Liver (tissue), 9 donors: ENCODE results near the gene MAN1A2. TPM values are rescaled to one million over a fixed set of nuclear protein-coding genes. Genes with fewer than 3 reads are reported as not detected.

Source experiments
- DNase-seq: peaks from one replicate; pipeline ENCODE4 v3.0.0-alpha.2; 2017; ENCODE audit warnings: low spot score
- H3K27ac ChIP-seq, 2 donors: one replicate each; pipeline ENCODE4 v1.7.0; 2013; ENCODE audit warnings: inconsistent platforms in 2 of 2, low read length in 2 of 2, control low read depth in 1 of 2, low read depth in 1 of 2, mild to moderate bottlenecking in 1 of 2
- H3K27me3 ChIP-seq, 4 donors: one replicate each; pipeline versions ENCODE4 v1.6.1 to v1.7.0; 2013; ENCODE audit warnings: low read length in 3 of 4, inconsistent platforms in 1 of 4, mild to moderate bottlenecking in 1 of 4, moderate library complexity in 1 of 4; ENCODE audit not compliant: control insufficient read depth in 4 of 4, insufficient read depth in 4 of 4
- H3K36me3 ChIP-seq, 4 donors: one replicate each; pipeline versions ENCODE4 v1.6.1 to v1.7.0; 2013; ENCODE audit warnings: low read length in 3 of 4, mild to moderate bottlenecking in 3 of 4, low read depth in 1 of 4, moderate library complexity in 1 of 4; ENCODE audit not compliant: control insufficient read depth in 4 of 4, insufficient read depth in 3 of 4
- H3K4me1 ChIP-seq, 4 donors: one replicate each; pipeline versions ENCODE4 v1.6.1 to v1.7.0; 2013; ENCODE audit warnings: low read length in 3 of 4, mild to moderate bottlenecking in 3 of 4, moderate library complexity in 1 of 4; ENCODE audit not compliant: control insufficient read depth in 4 of 4, insufficient read depth in 4 of 4
- H3K4me3 ChIP-seq, 3 donors: one replicate each; pipeline versions ENCODE4 v1.6.1 to v1.7.0; 2013; ENCODE audit warnings: low read length in 3 of 3, control low read depth in 1 of 3, low read depth in 1 of 3, mild to moderate bottlenecking in 1 of 3
- H3K9ac ChIP-seq, 2 donors: one replicate each; pipeline ENCODE4 v1.7.0; 2013; ENCODE audit warnings: low read length in 2 of 2, mild to moderate bottlenecking in 2 of 2, moderate library complexity in 2 of 2, control low read depth in 1 of 2, low read depth in 1 of 2
- H3K9me3 ChIP-seq, 4 donors: one replicate each; pipeline versions ENCODE4 v1.6.1 to v1.7.0; 2013; ENCODE audit warnings: low read length in 3 of 4; ENCODE audit not compliant: control insufficient read depth in 4 of 4
- ATF3 ChIP-seq: IDR thresholded peaks from 2 replicates; pipeline ENCODE4 v1.6.1; 2016; ENCODE audit warnings: antibody characterized with exemption
- EGR1 ChIP-seq, 2 donors: IDR thresholded peaks; 2 replicates each; pipeline ENCODE4 v1.6.1; 2016 to 2018; ENCODE audit warnings: antibody characterized with exemption in 2 of 2, low read depth in 2 of 2
- FOXA1 ChIP-seq: IDR thresholded peaks from 2 replicates; pipeline ENCODE4 v1.6.1; 2016; ENCODE audit warnings: antibody characterized with exemption
- GABPA ChIP-seq, 2 donors: IDR thresholded peaks in 1 of 2; conservative IDR thresholded peaks in 1 of 2; 2 replicates each; pipeline ENCODE4 v1.6.1; 2016; ENCODE audit warnings: antibody characterized with exemption in 2 of 2, mild to moderate bottlenecking in 1 of 2, moderate library complexity in 1 of 2
- HNF4A ChIP-seq, 2 donors: conservative IDR thresholded peaks; 2 replicates each; pipeline ENCODE4 v1.6.1; 2016; ENCODE audit warnings: antibody characterized with exemption in 2 of 2, mild to moderate bottlenecking in 2 of 2
- NR2F2 ChIP-seq: IDR thresholded peaks from 2 replicates; pipeline ENCODE4 v1.6.1; 2016; ENCODE audit warnings: antibody characterized with exemption
- RAD21 ChIP-seq, 2 donors: IDR thresholded peaks; 2 replicates each; pipeline ENCODE4 v1.6.1; 2016; ENCODE audit warnings: antibody characterized with exemption in 2 of 2, mild to moderate bottlenecking in 2 of 2
- REST ChIP-seq: IDR thresholded peaks from 2 replicates; pipeline ENCODE4 v1.6.1; 2016; ENCODE audit warnings: antibody characterized with exemption, mild to moderate bottlenecking
- RXRA ChIP-seq, 2 donors: IDR thresholded peaks; 2 replicates each; pipeline ENCODE4 v1.6.1; 2017 to 2018; ENCODE audit warnings: antibody characterized with exemption in 2 of 2, mild to moderate bottlenecking in 1 of 2
- SP1 ChIP-seq: IDR thresholded peaks from 2 replicates; pipeline ENCODE4 v1.6.1; 2018; ENCODE audit warnings: antibody characterized with exemption, mild to moderate bottlenecking
- YY1 ChIP-seq: IDR thresholded peaks from 2 replicates; pipeline ENCODE4 v1.6.1; 2016; ENCODE audit warnings: antibody characterized with exemption, mild to moderate bottlenecking
- ZBTB33 ChIP-seq: IDR thresholded peaks from 2 replicates; pipeline ENCODE4 v1.6.1; 2016; ENCODE audit warnings: antibody characterized with exemption
- WGBS: extraction: QIAGEN DNeasy Blood & Tissue Kit; methylation state at CpG from one replicate; pipeline ENCODE4 v1.1.7; 2013; 5-methylcytosine and 5-hydroxymethylcytosine counted together
- polyA plus RNA-seq, 2 donors: library from polyadenylated mRNA; stranded (reverse) in 1 of 2; unstranded in 1 of 2; fragments of 200-250 nt in 1 of 2; fragments of >200 nt in 1 of 2; fragmentation: Nextera tagmentation in 1 of 2; extraction: Ambion mirVana in 1 of 2; gene quantifications; one replicate each; pipeline versions ENCODE4 v1.2.1 to v1.2.3, GENCODE V29; 2013 to 2015
- total RNA-seq, 2 donors: library from RNA; depleted of rRNA; stranded (reverse); fragments of >200 nt; gene quantifications; one replicate each; pipeline ENCODE4 v1.2.3, GENCODE V29; 2014
- TF ChIP-seq, protein P1 (sequence below): fragments of 150-350 bp; IDR thresholded peaks from 2 replicates; pipeline ENCODE4 v1.5.1; 2017; ENCODE audit warnings: improper control_type of control experiment, low read depth, low read length; ENCODE audit not compliant: missing input control
- TF ChIP-seq, protein P2 (sequence below): IDR thresholded peaks from 2 replicates; pipeline ENCODE4 v1.6.1; 2016; ENCODE audit warnings: antibody characterized with exemption
- donor health status: healthy.
- donor health status: healthy.
- donor health status: healthy.
- donor health status: healthy.
- donor health status: healthy.

The MAN1A2 gene
- total and polyA plus RNA-seq, 4 donors = 10.9 to 58.7 (median 25.1) TPM

DNA sequence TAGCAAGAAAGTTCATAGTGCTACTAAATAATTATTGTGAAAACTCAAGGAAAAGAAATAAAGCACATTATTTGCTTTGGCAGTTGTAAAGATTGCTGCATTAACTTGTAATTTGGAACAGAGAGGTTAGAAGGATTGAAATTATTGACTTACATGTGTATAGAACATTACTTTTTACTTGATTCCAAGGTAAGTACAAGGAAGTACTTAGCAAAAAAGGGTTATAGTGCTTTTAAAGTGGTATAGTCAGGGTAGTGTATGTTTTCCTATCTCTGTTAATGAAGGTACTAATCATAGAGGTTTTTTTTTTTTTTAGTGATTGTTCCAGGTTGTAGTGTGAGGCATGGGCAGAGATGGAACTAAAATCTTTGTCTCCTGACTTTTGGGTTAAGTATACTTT lies 29.4 kb downstream of the MAN1A2 start:
- no peaks in the 10 kb centered on the region for H3K36me3 ChIP-seq
- H3K4me3 ChIP-seq = no peak overlapping the region
- H3K27me3 ChIP-seq = no peaks in the 10 kb centered on the region
- peaks cover 0 to 7% (median 3%) of the 10 kb centered on the region in 4 donors for H3K4me1 ChIP-seq
- no peak for DNase-seq
- H3K9me3 ChIP-seq = no peaks in the 10 kb centered on the region
- H3K9ac ChIP-seq = no peak overlapping the region
- TF ChIP-seq, protein P1, sequence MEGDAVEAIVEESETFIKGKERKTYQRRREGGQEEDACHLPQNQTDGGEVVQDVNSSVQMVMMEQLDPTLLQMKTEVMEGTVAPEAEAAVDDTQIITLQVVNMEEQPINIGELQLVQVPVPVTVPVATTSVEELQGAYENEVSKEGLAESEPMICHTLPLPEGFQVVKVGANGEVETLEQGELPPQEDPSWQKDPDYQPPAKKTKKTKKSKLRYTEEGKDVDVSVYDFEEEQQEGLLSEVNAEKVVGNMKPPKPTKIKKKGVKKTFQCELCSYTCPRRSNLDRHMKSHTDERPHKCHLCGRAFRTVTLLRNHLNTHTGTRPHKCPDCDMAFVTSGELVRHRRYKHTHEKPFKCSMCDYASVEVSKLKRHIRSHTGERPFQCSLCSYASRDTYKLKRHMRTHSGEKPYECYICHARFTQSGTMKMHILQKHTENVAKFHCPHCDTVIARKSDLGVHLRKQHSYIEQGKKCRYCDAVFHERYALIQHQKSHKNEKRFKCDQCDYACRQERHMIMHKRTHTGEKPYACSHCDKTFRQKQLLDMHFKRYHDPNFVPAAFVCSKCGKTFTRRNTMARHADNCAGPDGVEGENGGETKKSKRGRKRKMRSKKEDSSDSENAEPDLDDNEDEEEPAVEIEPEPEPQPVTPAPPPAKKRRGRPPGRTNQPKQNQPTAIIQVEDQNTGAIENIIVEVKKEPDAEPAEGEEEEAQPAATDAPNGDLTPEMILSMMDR = no peak
- TF ChIP-seq EGR1 (IDR thresholded peaks at IDR 0.05; ENCODE audit: low read depth in 2 of 2) = no peak
- no peak for TF ChIP-seq RXRA (IDR thresholded peaks at IDR 0.05)
- TF ChIP-seq ZBTB33 = no peak
- no peak for TF ChIP-seq ATF3
- no peak for TF ChIP-seq GABPA (IDR thresholded peaks at IDR 0.05 in 1 of 2, conservative IDR thresholded peaks at IDR 0.05 in 1 of 2)
- no peak for TF ChIP-seq FOXA1
- TF ChIP-seq HNF4A (conservative IDR thresholded peaks at IDR 0.05) = no peak
- no peak for TF ChIP-seq YY1
- no peak for TF ChIP-seq SP1
- no peak for TF ChIP-seq REST
- no peak overlapping the region for H3K27ac ChIP-seq

GRCh38 chr1:117398957-117399356 lies 31.7 kb downstream of the MAN1A2 start:
- peaks cover 0 to 7% (median 2%) of the 10 kb centered on the region in 4 donors for H3K4me1 ChIP-seq
- WGBS = 78% methylated on average over 6 of the region's 6 CpGs
- DNase-seq = no peak
- H3K9me3 ChIP-seq = peaks cover 0 to 2% (median 0%) of the 10 kb centered on the region in 4 donors
- H3K27me3 ChIP-seq = no peaks in the 10 kb centered on the region
- H3K4me3 ChIP-seq = no peak overlapping the region
- H3K9ac ChIP-seq = no peak overlapping the region
- peaks cover 0 to 10% (median 3%) of the 10 kb centered on the region in 4 donors for H3K36me3 ChIP-seq
- no peak overlapping the region for H3K27ac ChIP-seq
- TF ChIP-seq GABPA (IDR thresholded peaks at IDR 0.05 in 1 of 2, conservative IDR thresholded peaks at IDR 0.05 in 1 of 2) = no peak
- no peak for TF ChIP-seq ATF3
- no peak for TF ChIP-seq ZBTB33
- TF ChIP-seq REST = no peak
- TF ChIP-seq, protein P2, sequence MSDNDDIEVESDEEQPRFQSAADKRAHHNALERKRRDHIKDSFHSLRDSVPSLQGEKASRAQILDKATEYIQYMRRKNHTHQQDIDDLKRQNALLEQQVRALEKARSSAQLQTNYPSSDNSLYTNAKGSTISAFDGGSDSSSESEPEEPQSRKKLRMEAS = no peak
- TF ChIP-seq RAD21 (IDR thresholded peaks at IDR 0.05) = no peak
- TF ChIP-seq SP1 = no peak
- no peak for TF ChIP-seq NR2F2
